IPS-11a (cell line): ENCODE data around the gene ERG.

ENCODE experiments used
- H3K4me3 ChIP-seq: one replicate; pipeline ENCODE4 v1.5.1; 2013; ENCODE audit warnings: low read depth, low read length, control low read depth

The ERG gene

GRCh38 chr21:38438462-38438893, 59.8 kb downstream of the ERG start:
- no peak overlapping the region for H3K4me3 ChIP-seq

GRCh38 chr21:38436341-38436740, 61.9 kb downstream of the ERG start:
- no peak overlapping the region for H3K4me3 ChIP-seq

GRCh38 chr21:38434913-38435533, 63.3 kb downstream of the ERG start:
- no peak overlapping the region for H3K4me3 ChIP-seq

- H3K4me3 ChIP-seq = no peak overlapping the region
These were observed 64.8 kb downstream of the ERG start for GRCh38 chr21:38433471-38433870.

- H3K4me3 ChIP-seq = no peak overlapping the region
These were observed 67.8 kb downstream of the ERG start for GRCh38 chr21:38430401-38430984.

GRCh38 chr21:38429011-38429410, 69.3 kb downstream of the ERG start:
- H3K4me3 ChIP-seq = no peak overlapping the region

- no peak overlapping the region for H3K4me3 ChIP-seq
These were observed 70.1 kb downstream of the ERG start for GRCh38 chr21:38428211-38428610.

GRCh38 chr21:38424305-38425019, 73.8 kb downstream of the ERG start:
- no peak overlapping the region for H3K4me3 ChIP-seq

- H3K4me3 ChIP-seq = no peak overlapping the region
These were observed 76.2 kb downstream of the ERG start for GRCh38 chr21:38422082-38422481.

GRCh38 chr21:38420140-38420539, 78.1 kb downstream of the ERG start:
- no peak overlapping the region for H3K4me3 ChIP-seq

- no peak overlapping the region for H3K4me3 ChIP-seq
These were observed 80.6 kb downstream of the ERG start for GRCh38 chr21:38417726-38418125.

GRCh38 chr21:38416791-38417190, 81.5 kb downstream of the ERG start:
- H3K4me3 ChIP-seq = no peak overlapping the region

GRCh38 chr21:38413958-38414548, 84.2 kb downstream of the ERG start:
- H3K4me3 ChIP-seq = no peak overlapping the region

GRCh38 chr21:38410466-38410865, 87.8 kb downstream of the ERG start:
- H3K4me3 ChIP-seq = no peak overlapping the region

GRCh38 chr21:38409907-38410306, 88.4 kb downstream of the ERG start:
- no peak overlapping the region for H3K4me3 ChIP-seq

GRCh38 chr21:38404177-38404576, 94.1 kb downstream of the ERG start:
- no peak overlapping the region for H3K4me3 ChIP-seq

GRCh38 chr21:38402795-38403194, 95.5 kb downstream of the ERG start:
- H3K4me3 ChIP-seq = no peak overlapping the region

- no peak overlapping the region for H3K4me3 ChIP-seq
These were observed 96.0 kb downstream of the ERG start for GRCh38 chr21:38402291-38402690.

GRCh38 chr21:38401191-38401926, 96.9 kb downstream of the ERG start:
- no peak overlapping the region for H3K4me3 ChIP-seq

- no peak overlapping the region for H3K4me3 ChIP-seq
These were observed 97.9 kb downstream of the ERG start for GRCh38 chr21:38400195-38400919.

GRCh38 chr21:38399103-38399502, 99.2 kb downstream of the ERG start:
- H3K4me3 ChIP-seq = no peak overlapping the region
